ENCODE results near the gene FAM111B.

GRCh38 chr11:59079086-59079485, 28.0 kb upstream of the FAM111B start:
- no peak for TF ChIP-seq CTCF (optimal IDR thresholded peaks at IDR 0.05 in 1 of 3, IDR thresholded peaks at IDR 0.05 in 1 of 3, conservative IDR thresholded peaks at IDR 0.05 in 1 of 3; ENCODE audit: extremely low read depth in 1 of 3, insufficient read depth in 2 of 3, low read length in 3 of 3)
- TF ChIP-seq EZH2 (IDR thresholded peaks at IDR 0.05; ENCODE audit: low read length), result no peak
